ENCODE measurements around the gene ALK. TPM values are rescaled to one million over a fixed set of nuclear protein-coding genes. Genes with fewer than 3 reads are reported as not detected.
"Not testable (repeated sequence)": the region's sequence is repeated elsewhere in the genome, so short reads cannot be mapped to it uniquely, and the experiment has no call there.

ALK gene
- total RNA-seq, 1 experiment from 2014 or later = 0.37 TPM

DNA sequence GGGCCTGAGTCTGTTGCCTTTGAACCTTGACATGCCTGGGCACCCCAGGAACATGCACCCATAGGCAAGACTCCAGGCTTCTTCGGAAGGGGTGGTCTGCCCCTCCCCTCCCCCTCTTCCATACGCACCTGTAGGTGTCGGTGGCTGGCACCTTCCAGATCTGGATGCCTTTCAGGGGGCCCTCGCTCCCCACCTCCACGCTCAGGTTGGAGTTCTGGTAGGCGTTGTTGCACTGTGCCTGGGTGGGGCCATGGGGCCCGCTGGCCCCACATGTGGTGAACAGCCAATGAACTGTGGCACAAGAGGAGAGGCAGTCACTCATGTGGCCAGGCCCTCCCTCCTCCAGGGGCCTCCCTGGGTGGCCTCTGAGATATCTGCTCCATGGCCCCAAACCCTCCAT lies 670.4 kb downstream of the ALK start:
- no peak for DNase-seq (ENCODE audit: low read depth)

GRCh38 chr2:29249666-29250253 lies 671.6 kb downstream of the ALK start:
- peak; percentile 26 for DNase-seq (ENCODE audit: low read depth)

- no peak for DNase-seq (ENCODE audit: low read depth)
These were observed 674.0 kb downstream of the ALK start for GRCh38 chr2:29247336-29247914.

- no peak for DNase-seq (ENCODE audit: low read depth)
These were observed 674.7 kb downstream of the ALK start for GRCh38 chr2:29246383-29247300.

DNA sequence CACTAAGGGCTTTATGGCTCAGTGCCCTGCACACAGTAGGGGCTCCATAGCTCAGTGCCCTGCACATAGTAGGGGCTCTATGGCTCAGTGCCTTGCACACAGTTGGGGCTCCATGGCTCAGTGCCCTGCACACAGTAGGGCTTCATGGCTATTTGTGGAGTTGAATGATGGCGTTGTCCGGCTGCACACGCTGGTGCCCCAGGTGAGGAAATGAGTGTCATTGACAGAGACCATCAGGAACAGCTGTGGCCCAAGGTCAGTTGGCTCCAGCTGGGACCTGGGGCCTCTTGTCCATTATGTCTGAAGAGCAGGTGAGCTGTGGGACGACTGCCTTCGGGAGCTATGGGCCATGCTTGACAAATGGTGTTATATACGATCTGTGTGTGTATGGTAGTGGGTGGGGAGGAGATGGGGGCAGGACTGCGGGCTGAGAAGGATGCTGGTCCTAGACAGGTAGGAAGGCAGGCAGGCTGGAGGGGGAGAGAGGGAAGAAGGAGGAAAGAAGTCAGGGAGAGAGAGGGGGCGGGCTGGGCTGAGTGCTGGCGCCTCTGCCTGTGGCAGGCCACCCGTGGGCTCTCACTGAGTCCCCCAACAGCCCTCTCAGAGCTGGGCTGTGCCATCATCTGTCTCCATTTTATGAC lies 675.5 kb downstream of the ALK start:
- DNase-seq (ENCODE audit: low read depth) = no peak

DNA sequence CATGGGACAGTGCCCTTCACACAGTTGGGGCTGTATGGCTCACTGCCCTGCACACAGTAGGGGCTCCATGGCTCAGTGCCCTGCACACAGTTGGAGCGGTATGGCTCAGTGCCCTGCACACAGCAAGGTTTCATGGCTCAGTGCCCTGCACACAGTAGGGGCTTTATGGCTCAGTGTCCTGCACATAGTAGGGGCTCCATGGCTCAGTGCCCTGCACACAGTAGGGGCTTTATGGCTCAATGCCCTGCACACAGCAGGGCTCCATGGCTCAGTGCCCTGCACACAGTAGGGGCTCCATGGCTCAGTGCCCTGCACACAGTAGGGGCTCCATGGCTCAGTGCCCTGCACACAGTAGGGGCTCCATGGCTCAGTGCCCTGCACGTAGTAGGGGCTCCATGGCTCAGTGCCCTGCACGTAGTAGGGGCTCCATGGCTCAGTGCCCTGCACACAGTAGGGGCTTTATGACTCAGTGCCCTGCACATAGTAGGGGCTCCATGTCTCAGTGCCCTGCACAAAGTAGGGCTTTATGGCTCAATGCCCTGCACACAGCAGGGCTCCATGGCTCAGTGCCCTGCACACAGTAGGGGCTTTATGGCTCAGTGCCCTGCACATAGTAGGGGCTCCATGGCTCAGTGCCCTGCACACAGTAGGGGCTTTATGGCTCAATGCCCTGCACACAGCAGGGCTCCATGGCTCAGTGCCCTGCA lies 676.2 kb downstream of the ALK start:
- DNase-seq (ENCODE audit: low read depth) = not testable (repeated sequence)

DNA sequence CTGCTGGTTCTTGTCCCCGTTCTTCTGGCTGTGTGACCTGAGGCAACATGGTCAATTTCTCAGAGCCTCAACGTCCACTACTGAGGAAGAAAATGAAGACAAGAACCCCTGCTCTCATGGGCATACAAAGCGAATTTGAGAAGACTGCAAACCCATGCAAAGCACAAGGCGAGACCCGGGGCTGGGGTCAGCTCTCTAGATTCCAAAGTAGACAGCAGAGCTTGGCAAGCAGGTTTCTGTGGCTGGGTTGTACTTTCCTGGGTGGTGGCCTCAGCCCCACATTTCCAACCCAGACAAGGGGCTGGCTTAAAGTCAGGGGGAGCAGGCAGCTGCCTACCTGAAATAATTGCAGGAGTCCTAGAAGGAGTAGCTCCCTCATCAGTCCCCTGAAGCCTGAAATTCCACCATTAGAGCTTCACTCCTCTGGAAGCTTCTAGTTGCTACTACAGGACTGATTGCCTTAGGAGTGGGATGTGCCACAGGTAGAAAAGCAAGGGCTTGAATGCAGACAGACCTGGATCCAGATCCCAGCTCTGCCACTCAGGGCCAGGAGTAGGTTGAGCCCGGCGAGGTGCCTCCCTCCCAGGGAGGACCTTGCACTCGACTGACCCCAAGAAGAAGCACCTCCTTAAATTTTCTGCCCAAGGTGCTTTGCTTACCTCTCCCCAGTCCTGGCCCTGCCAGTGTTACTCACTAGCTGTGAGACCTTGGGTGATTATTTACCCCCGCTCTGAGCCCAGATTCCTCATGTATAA lies 678.6 kb downstream of the ALK start:
- DNase-seq (ENCODE audit: low read depth) = no peak

- no peak for DNase-seq (ENCODE audit: low read depth)
These were observed 679.3 kb downstream of the ALK start for GRCh38 chr2:29241955-29242565.

DNA sequence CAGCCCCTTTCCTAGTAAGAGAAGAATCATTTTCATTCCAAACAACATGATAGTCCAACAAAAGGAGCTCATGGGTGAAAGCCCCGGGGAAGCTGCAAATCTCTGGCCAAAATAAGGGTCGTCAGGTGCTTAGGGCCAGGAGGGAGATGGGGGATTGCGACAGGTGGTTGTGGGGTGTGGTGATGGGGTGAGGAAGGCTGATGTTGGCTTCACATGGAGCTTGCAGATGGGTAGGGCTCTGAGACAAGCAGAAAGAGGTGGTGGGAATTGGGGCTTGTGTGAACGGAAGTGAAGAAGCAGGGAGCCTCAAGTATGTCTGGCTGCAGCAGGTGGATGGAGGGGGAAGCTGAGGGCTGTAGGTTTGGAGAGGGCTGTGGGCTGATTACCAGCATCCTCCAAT lies 680.0 kb downstream of the ALK start:
- DNase-seq (ENCODE audit: low read depth) = no peak

DNA sequence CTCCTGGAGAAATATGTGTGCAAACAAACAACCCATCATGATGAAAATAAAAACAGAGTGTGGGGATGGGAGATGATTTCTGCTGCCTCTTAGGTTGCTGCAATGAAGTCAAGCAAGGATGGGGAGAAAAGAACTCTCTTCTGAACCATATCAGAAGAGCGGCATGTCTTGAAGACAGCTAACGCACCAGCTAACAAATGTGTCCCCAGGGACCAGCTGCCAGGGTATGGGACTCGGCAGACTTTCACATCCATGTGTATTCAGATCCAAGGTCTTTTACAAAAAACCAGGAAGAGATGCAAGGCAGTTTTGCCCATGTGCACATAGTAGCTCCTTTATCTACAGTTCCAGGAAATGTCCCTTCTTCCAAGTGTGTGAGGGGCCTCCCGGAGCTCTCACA lies 680.8 kb downstream of the ALK start:
- DNase-seq (ENCODE audit: low read depth) = no peak

- no peak for DNase-seq (ENCODE audit: low read depth)
These were observed 682.0 kb downstream of the ALK start for GRCh38 chr2:29239209-29239960.

- peak; percentile 32 for DNase-seq (ENCODE audit: low read depth)
These were observed 682.9 kb downstream of the ALK start for GRCh38 chr2:29238497-29238896.

DNA sequence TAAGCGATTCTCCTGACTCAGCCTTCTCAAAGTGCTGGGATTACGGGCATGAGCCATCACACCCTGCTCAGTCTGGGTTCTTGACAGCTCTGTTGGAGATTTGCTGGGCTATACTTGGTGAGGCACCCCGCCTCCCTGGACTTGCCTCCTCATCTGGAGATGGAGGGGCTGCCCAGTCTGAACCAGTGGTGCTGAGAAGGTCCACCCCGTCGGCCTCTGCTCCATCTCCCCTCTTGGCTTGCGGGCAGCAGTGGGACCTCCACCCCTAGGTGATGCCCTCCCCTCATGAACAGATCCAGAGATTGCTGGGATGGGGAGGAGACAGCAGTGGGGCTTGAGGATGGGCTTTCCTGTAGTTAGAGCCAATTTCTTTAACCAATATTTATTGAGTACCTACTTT lies 685.3 kb downstream of the ALK start:
- DNase-seq (ENCODE audit: low read depth) = no peak

GRCh38 chr2:29235411-29235810 lies 686.0 kb downstream of the ALK start:
- DNase-seq (ENCODE audit: low read depth) = no peak

GRCh38 chr2:29233428-29233827 lies 688.0 kb downstream of the ALK start:
- DNase-seq (ENCODE audit: low read depth) = no peak

- DNase-seq (ENCODE audit: low read depth) = no peak
These were observed 689.3 kb downstream of the ALK start for GRCh38 chr2:29232041-29232440.

DNA sequence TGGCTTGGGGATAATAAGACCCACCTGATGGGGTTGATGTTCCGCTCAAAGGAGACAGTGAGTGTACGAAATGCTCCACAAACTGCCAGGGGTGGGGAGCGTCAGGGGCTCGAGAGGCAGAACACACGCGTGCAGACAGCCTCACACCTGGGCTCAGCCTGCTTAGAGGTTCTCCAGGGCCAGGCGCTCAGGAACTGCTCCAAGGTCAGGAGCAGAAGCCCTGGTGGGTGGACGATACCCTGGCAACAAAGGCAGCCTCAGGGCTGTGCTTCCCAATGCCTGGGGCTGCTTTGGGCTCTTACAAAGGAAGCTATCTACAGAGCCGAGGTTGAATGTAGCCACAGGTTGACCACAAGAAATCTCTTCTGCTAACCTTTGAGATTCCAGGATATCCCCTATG lies 691.7 kb downstream of the ALK start:
- peak; percentile 20 for DNase-seq (ENCODE audit: low read depth)

- no peak for DNase-seq (ENCODE audit: low read depth)
These were observed 692.4 kb downstream of the ALK start for GRCh38 chr2:29228947-29229346.

DNA sequence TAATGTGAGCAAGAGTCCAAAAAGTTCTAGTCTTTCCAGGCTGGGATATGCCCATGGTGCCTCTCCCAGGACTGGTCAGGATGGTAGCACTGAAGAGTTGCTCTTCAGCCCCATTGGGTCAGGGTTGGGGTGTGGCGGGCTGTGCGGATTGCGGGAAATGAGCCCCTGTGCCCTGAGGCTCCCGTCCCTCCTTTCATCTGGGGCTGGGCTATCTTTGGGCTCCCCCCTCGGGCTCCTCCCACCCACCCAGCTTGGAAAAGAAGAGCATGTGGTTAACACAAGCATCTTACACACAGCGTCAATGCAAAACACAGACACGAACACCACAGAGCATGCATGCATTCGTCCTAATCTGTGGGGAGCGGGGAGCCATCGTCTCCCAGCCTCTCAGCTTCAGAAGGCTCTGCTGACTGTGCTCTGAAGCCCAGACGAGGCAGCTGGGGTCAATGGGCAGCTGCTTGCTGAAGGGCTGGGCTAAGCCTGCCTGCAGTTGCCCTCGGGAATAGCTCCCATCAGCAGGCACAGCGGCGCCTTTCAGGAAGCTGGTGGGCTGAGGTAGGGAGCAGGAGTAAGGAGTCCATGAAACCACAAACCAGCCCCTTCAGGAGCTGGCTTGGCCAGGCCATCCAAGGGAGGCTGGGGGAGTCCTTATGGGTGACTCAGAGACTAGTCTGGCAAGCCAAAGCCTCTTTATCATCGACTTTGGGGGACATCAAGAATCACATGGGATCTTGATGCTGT lies 693.3 kb downstream of the ALK start:
- peak; percentile 72 for DNase-seq (ENCODE audit: low read depth)

Data from M059J (cell line).